Thyroid gland (tissue), 4 donors: ENCODE data around the gene DIS3L2. TPM values are rescaled to one million over a fixed set of nuclear protein-coding genes. Genes with fewer than 3 reads are reported as not detected.

ENCODE experiments used
- DNase-seq, 2 donors: peaks; one replicate each; pipeline ENCODE4 v3.0.0-alpha.2; 2019
- H3K27ac ChIP-seq, 3 donors: fragments of 200-600 bp; sonication (generic); 1 replicate in 2 of 3; 2 replicates in 1 of 3; pipeline ENCODE4 v1.5.1; 2016 to 2019; ENCODE audit warnings: mild to moderate bottlenecking in 1 of 3, moderate library complexity in 1 of 3
- H3K27me3 ChIP-seq: fragments of 200-600 bp; sonication (generic); one replicate; pipeline ENCODE4 v1.5.1; 2019
- H3K36me3 ChIP-seq, 2 donors: fragments of 200-600 bp; sonication (generic); one replicate each; pipeline ENCODE4 v1.5.1; 2016 to 2019
- H3K4me1 ChIP-seq, 2 donors: fragments of 200-600 bp; sonication (generic); one replicate each; pipeline ENCODE4 v1.5.1; 2017 to 2019
- H3K4me3 ChIP-seq, 3 donors: fragments of 200-600 bp; sonication (generic); replicated peaks in 1 of 3; 1 replicate in 2 of 3; 2 replicates in 1 of 3; pipeline ENCODE4 v1.5.1; 2016; ENCODE audit warnings: mild to moderate bottlenecking in 1 of 3
- H3K9me3 ChIP-seq: fragments of 200-600 bp; sonication (generic); one replicate; pipeline ENCODE4 v1.5.1; 2017
- POLR2A ChIP-seq, 2 donors: fragments of 450-650 bp; IDR thresholded peaks; one replicate each; pipeline ENCODE4 v1.6.1; 2017; ENCODE audit warnings: antibody characterized with exemption in 2 of 2, mild to moderate bottlenecking in 2 of 2, moderate library complexity in 1 of 2
- WGBS, 2 donors: methylation state at CpG; one replicate each; pipeline ENCODE4 v1.1.5; 2017; 5-methylcytosine and 5-hydroxymethylcytosine counted together
- intact Hi-C: fragments of 100-400 bp; cut with DNase I; formaldehyde crosslinking; loops from one replicate; pipeline ENCODE4 v1.15.1; 2023
- total RNA-seq, 4 donors: library from RNA; depleted of rRNA; stranded (reverse); fragments of >200 nt; gene quantifications; one replicate each; pipeline ENCODE4 v1.2.3, GENCODE V29; 2016
- TF ChIP-seq, protein P1 (sequence below), 6 experiments: fragments of 200-600 bp in 3 of 6; fragments of 450-650 bp in 3 of 6; sonication (generic) in 3 of 6; IDR thresholded peaks; one replicate each; pipeline ENCODE4 v1.5.1; 2016 to 2019; ENCODE audit warnings: antibody characterized with exemption in 6 of 6, mild to moderate bottlenecking in 2 of 6, inconsistent platforms in 1 of 6, moderate library complexity in 1 of 6

Gene DIS3L2
- total RNA-seq, 4 donors from 2014 or later = 42.2 to 68.7 (median 50.3) TPM

DNA sequence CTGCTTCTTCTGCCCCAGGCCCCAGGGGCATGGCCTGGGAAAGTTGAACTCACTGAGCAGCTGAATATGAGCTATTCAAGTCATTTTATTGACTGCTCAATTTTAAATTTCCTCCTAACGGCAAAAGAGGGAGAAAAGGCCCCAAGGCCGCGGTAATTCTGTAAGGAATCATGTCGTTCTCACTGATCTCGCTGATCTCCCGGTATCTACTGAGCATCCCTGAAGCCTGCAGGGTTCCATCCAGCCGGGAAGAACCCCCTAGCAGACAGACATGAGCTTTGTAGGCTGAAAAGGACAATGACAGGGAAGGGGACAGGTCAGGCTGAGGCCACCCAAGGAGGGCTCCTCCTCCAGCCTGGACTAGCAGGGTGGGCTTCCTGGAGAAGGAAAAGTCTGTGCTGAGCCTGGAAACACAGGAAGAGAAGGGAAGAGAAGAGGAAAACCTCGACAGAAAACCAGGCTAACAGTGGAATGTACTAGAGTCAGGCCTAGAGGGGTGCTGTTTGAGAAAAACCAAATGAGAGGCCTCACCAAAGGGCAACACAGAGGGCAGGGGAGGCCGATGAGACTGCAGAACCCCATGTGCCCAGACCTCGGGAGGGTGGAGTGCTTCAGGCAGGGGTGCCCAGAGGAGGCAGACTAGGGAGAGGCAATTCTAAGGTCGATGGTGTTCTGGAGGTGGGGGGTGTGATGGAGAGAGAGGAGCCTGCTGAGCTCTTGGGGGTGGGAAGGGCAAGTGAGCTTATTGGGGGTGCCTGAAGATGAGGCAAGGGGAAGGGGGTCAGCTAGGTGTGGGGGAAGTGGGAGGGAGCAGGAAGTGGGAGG lies 32.4 kb upstream of the DIS3L2 start:
- DNase-seq = no peak
- intact Hi-C loops = loop anchor here (5.0 to 10.0 kb wide), 3 partner anchors 77 to 596 kb away; partner anchors contain the start of genes CHRND and PRSS56
- H3K9me3 ChIP-seq = no peaks in the 10 kb centered on the region
- H3K27me3 ChIP-seq = no peaks in the 10 kb centered on the region
- TF ChIP-seq, protein P1, sequence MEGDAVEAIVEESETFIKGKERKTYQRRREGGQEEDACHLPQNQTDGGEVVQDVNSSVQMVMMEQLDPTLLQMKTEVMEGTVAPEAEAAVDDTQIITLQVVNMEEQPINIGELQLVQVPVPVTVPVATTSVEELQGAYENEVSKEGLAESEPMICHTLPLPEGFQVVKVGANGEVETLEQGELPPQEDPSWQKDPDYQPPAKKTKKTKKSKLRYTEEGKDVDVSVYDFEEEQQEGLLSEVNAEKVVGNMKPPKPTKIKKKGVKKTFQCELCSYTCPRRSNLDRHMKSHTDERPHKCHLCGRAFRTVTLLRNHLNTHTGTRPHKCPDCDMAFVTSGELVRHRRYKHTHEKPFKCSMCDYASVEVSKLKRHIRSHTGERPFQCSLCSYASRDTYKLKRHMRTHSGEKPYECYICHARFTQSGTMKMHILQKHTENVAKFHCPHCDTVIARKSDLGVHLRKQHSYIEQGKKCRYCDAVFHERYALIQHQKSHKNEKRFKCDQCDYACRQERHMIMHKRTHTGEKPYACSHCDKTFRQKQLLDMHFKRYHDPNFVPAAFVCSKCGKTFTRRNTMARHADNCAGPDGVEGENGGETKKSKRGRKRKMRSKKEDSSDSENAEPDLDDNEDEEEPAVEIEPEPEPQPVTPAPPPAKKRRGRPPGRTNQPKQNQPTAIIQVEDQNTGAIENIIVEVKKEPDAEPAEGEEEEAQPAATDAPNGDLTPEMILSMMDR (IDR thresholded peaks at IDR 0.05) = no peak
- TF ChIP-seq POLR2A (IDR thresholded peaks at IDR 0.05) = no peak
- H3K4me3 ChIP-seq = no peak overlapping the region
- peaks cover 14 to 25% of the 10 kb centered on the region in 2 donors for H3K4me1 ChIP-seq
- no peak overlapping the region for H3K27ac ChIP-seq
- WGBS, 2 donors = 81 to 84% methylated on average over 11 of the region's 11 CpGs
- H3K36me3 ChIP-seq = no peaks in the 10 kb centered on the region

DNA sequence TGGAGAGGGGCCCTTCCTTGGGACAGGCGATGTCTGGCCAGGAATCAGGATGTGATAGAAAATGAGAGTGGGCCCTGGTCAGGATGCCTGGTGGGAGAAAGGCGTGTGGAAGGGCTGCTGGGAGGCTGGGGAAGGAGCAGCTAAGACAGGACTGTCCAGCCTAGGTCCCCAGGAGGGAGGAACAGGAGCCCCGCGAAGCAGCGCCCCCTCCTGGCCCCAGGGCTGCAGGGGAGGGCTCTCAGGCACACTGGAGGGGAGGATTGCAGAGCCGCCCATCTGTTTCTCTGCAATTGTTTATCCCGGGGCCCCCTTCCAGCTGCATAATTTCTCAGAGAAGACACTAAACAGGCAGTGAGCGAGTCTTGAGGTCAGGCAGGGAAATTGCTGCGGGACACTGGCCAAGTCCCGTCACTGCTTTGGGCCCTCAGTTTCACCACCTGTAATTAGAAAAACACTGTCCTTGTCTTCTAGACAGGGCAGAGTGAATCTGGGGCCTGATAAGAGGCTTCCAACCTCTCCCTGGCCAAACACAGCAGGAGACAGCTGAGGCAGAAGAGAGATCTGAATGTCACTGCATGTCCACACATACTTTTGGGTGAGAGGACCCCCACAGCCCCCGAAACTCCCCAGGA lies 31.4 kb upstream of the DIS3L2 start:
- Histone ChIP-seq H3K27me3 (no peaks in the 10 kb centered on the region), H3K4me3 (no peak overlapping the region), H3K4me1 (peaks cover 14 to 19% of the 10 kb centered on the region in 2 donors), H3K9me3 (no peaks in the 10 kb centered on the region), H3K36me3 (no peaks in the 10 kb centered on the region), H3K27ac (no peak overlapping the region)
- TF ChIP-seq, protein P1 (IDR thresholded peaks at IDR 0.05) = no peak
- TF ChIP-seq POLR2A (IDR thresholded peaks at IDR 0.05) = no peak
- intact Hi-C loops = loop anchor here (5.0 to 10.0 kb wide), 3 partner anchors 78 to 595 kb away; partner anchors contain the start of genes CHRND and PRSS56
- no peak for DNase-seq
- WGBS, 2 donors = 54 to 59% methylated on average over 10 to 11 of the region's 11 CpGs

DNA sequence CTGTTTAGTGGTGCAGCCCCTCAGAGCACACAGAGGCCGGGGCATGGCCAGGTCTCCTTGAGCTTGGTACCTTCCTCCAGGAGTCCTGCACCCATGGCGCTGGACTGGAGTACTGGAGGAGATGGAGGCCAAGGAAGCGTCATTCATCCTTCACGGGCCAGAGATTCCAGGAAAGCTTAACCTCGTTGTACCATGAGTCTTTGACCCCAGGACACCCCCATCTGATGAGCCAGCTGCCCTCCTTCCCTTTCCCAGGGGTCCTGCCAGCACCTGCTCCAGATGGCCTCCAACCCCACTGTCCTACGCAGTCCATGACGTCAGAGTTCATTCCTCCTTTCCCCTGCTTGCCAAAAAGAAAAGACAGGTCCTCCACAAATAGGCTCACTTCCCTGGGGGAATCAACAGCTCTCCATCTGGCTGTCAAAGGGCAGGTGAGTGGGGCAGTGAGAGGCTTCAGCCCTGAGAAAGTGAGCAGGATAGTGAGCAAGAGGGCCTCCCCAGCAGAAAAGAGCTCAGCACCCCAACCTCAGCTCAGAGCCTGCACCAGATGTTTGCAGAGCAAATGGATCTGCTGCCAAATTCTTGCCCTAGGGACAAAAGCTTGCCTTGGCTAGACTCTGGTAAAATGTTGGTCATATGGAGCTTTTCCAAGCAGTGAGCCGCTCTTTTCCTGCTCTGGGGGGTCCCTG lies 30.8 kb upstream of the DIS3L2 start:
- no peak overlapping the region for H3K4me3 ChIP-seq
- TF ChIP-seq, protein P1 (IDR thresholded peaks at IDR 0.05) = no peak
- TF ChIP-seq POLR2A (IDR thresholded peaks at IDR 0.05) = no peak
- intact Hi-C loops = no loop called here
- no peaks in the 10 kb centered on the region for H3K9me3 ChIP-seq
- H3K27me3 ChIP-seq = no peaks in the 10 kb centered on the region
- DNase-seq = no peak
- no peaks in the 10 kb centered on the region for H3K36me3 ChIP-seq
- WGBS, 2 donors = 73 to 83% methylated on average over 8 of the region's 8 CpGs
- peaks cover 10 to 15% of the 10 kb centered on the region in 2 donors for H3K4me1 ChIP-seq
- no peak overlapping the region for H3K27ac ChIP-seq

DNA sequence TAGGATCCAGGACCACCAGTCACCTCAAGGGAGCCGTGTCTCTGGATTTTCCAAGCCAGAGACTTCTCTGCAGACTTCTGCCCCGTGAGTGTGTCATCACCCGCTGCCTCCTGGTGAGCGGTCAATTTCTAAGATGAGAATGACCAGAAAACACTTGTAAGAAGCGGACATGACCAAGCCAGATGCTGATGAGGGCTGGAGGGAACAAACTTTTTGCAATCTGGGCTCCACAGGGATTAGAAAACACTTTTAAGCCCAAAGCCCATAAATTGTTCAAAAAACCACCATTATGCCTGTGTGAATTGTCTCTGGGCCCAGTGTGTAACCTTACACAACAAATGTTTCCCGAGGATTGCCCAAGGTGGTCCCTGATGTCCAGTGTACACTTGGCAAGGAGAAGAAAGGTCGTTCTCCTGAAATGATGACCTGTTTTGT lies 30.0 kb upstream of the DIS3L2 start:
- H3K4me3 ChIP-seq = no peak overlapping the region
- intact Hi-C loops = no loop called here
- WGBS, 2 donors = 81 to 85% methylated on average over 6 to 7 of the region's 7 CpGs
- no peak overlapping the region for H3K27ac ChIP-seq
- no peaks in the 10 kb centered on the region for H3K9me3 ChIP-seq
- DNase-seq = no peak
- no peak for TF ChIP-seq POLR2A (IDR thresholded peaks at IDR 0.05)
- TF ChIP-seq, protein P1 (IDR thresholded peaks at IDR 0.05) = no peak
- H3K4me1 ChIP-seq = peaks cover 4 to 7% of the 10 kb centered on the region in 2 donors
- no peaks in the 10 kb centered on the region for H3K36me3 ChIP-seq
- no peaks in the 10 kb centered on the region for H3K27me3 ChIP-seq
